Fibroblast of lung (primary cell): ENCODE data around the gene TOMM40.
"Not testable (repeated sequence)": the region's sequence is repeated elsewhere in the genome, so short reads cannot be mapped to it uniquely, and the experiment has no call there.

Experiments used
- CTCF ChIP-seq, 2 donors: IDR thresholded peaks in 1 of 2; conservative IDR thresholded peaks in 1 of 2; 1 replicate in 1 of 2; 2 replicates in 1 of 2; pipeline ENCODE4 v1.5.1; 2011 to 2012; ENCODE audit warnings: low read length in 2 of 2, control low read depth in 1 of 2, inconsistent platforms in 1 of 2, low read depth in 1 of 2, mild to moderate bottlenecking in 1 of 2
- EZH2 ChIP-seq: IDR thresholded peaks from 2 replicates; pipeline ENCODE4 v1.5.1; 2012; ENCODE audit warnings: low read length, control low read depth, mild to moderate bottlenecking; ENCODE audit errors: missing control alignments

- not testable (repeated sequence) for TF ChIP-seq EZH2; CTCF (conservative IDR thresholded peaks at IDR 0.05 in 1 of 2, IDR thresholded peaks at IDR 0.05 in 1 of 2; ENCODE audit: low read depth in 1 of 2, low read length in 2 of 2)
These were observed 8.2 kb upstream of the TOMM40 start for GRCh38 chr19:44882619-44883397.
